HUES48 (cell line): ENCODE data around the gene MRFAP1.

ENCODE experiments used
- H3K27ac ChIP-seq: one replicate; pipeline ENCODE4 v1.7.0; 2013; ENCODE audit warnings: low read depth, low read length, inconsistent platforms
- H3K27me3 ChIP-seq: 2 replicates; pipeline ENCODE4 v1.6.1; 2013; ENCODE audit warnings: mild to moderate bottlenecking, low read length; ENCODE audit not compliant: control insufficient read depth, insufficient read depth
- H3K36me3 ChIP-seq: 2 replicates; pipeline ENCODE4 v1.6.1; 2013; ENCODE audit warnings: low read length; ENCODE audit not compliant: control insufficient read depth, insufficient read depth
- H3K4me1 ChIP-seq: 2 replicates; pipeline ENCODE4 v1.6.1; 2013; ENCODE audit warnings: mild to moderate bottlenecking, low read length; ENCODE audit not compliant: control insufficient read depth, insufficient read depth
- H3K4me3 ChIP-seq: 2 replicates; pipeline ENCODE4 v1.5.1; 2013; ENCODE audit warnings: mild to moderate bottlenecking, low read depth, low read length
- H3K9ac ChIP-seq: 2 replicates; pipeline ENCODE4 v1.6.1; 2013; ENCODE audit warnings: mild to moderate bottlenecking, low read depth, low read length, moderate library complexity
- H3K9me3 ChIP-seq: 2 replicates; pipeline ENCODE4 v1.6.1; 2013; ENCODE audit warnings: low read length; ENCODE audit not compliant: control insufficient read depth, insufficient read depth

Gene MRFAP1

DNA sequence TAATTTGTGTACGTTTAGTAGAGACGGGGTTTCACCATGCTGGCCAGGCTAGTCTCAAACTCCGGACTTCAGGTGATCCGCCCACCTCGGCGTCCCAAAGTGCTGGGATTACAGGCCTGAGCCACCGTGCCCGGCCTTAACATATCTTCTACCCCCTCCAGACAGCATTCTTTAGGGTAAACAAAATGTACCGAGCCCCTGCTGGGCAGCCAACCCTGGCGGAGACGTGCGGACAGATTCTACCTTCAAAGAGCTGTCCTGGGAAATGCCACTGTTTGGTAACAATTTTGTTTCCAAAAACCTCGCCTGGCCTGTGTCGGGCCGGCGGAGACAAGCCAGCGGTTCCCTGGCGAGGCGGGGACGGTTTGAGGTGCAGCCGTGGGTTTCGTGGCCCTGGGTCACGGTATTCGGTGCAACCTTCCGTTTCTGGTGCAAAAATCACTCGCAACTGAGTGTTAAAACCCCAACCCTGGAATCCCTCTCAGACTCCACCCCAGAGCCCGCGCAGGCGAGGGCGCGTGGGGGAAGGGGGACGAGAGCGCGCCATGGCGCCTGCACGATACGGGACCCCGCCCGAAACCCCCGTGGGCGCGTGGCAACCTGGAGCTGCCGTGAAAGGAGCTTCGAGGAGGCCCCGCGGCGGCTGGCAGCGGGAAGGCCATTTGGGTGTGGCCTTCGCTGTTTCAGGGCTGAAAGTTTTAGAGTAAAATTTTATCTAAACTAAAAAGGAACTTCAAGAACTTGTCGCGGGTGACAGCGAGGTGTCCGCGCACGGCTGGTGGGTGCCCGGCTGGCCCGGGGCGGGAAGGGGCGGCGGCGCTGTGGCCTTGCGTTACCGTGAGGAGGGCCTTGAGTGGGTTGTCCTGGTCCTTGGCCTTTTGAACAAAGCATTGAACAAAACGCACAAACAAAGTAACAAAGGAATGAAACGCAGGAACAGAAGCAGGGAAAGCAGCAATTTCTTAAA is 17.0 kb downstream of the MRFAP1 start:
- Histone ChIP-seq H3K27me3 (peaks cover 40% of the 10 kb centered on the region), H3K4me3 (no peak overlapping the region), H3K9me3 (no peaks in the 10 kb centered on the region), H3K27ac (no peak overlapping the region), H3K9ac (no peak overlapping the region), H3K36me3 (no peaks in the 10 kb centered on the region), H3K4me1 (peaks cover 9% of the 10 kb centered on the region; the same call in 1 of the 2 replicates)

DNA sequence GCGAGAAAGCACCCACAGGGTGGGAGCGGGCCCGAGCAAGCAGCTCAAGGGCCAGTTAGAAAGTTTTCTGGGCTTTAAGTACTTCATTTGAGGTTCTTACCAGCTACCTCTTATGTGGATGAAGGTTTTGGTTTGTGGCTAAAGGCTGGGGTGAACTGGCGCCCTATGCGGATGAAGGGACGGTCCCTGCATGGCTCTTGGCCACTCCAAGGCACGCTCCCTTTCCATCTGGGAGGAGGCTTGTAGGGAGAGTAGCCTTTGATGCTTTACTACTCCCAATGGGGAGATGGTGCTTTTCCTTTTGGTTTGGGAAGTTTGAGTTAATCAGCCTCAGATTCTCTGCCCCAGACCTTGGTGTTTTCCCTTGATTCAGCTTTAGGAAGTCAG is 17.7 kb downstream of the MRFAP1 start:
- H3K9me3 ChIP-seq: no peaks in the 10 kb centered on the region
- no peak overlapping the region for H3K27ac ChIP-seq
- peak overlapping the region; percentile 47 for H3K4me3 ChIP-seq
- H3K36me3 ChIP-seq: no peaks in the 10 kb centered on the region
- H3K4me1 ChIP-seq: peaks cover 9% of the 10 kb centered on the region; the same call in 1 of the 2 replicates
- H3K27me3 ChIP-seq: peaks cover 47% of the 10 kb centered on the region
- no peak overlapping the region for H3K9ac ChIP-seq

DNA sequence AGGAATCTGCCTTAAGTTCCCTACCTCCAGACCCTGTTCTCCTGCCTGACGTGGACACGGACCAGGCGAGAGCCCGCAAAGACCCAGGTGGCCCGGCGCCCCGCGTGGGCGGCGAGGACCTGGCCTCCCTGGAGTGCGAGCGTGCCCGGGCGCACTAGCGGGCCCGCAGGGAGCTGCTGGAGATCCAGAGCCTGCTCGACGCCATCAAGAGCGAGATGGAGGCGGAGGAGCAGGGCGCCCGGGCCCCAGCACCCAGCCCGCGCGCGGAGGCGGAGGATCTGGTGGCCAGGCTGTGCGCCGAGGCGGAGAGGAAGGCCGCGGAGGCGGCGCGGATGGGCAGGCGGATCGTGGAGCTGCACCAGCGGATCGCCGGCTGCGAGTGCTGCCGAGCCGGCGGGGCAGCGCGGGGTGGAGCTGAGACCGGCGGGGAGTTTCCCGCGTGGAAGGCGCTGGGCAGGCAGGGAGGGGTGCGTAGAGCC is 18.2 kb downstream of the MRFAP1 start:
- peak overlapping the region; percentile 47 for H3K4me3 ChIP-seq
- peaks cover 9% of the 10 kb centered on the region; the same call in 1 of the 2 replicates for H3K4me1 ChIP-seq
- no peaks in the 10 kb centered on the region for H3K9me3 ChIP-seq
- H3K27me3 ChIP-seq: peaks cover 51% of the 10 kb centered on the region
- no peak overlapping the region for H3K27ac ChIP-seq
- H3K36me3 ChIP-seq: no peaks in the 10 kb centered on the region
- 0 out of 2 replicates have a peak overlapping the region, but pooled peaks have one; percentile 12 for H3K9ac ChIP-seq

DNA sequence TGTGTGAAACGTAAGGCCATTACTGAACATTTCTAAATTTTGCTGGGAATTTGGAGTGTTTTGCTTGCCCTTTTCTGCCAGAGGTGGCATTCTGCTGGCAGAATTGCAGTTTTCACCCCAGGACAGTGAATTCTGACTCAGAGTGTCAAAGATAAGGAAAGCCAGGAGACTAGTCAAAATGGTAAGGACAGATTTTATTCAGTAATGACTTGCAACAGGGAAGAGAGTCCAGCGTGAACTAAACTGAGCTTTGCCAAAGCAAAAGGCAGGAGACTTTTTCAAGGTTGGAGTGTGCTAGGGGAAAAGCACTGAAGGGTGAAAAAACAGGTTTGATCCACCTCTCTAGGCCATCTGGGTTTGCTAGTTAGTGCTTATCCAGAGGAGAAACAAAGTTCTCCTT is 19.4 kb downstream of the MRFAP1 start:
- H3K9ac ChIP-seq: no peak overlapping the region
- no peak overlapping the region for H3K4me3 ChIP-seq
- H3K27ac ChIP-seq: no peak overlapping the region
- H3K27me3 ChIP-seq: peaks cover 60% of the 10 kb centered on the region
- peaks cover 9% of the 10 kb centered on the region; the same call in 1 of the 2 replicates for H3K4me1 ChIP-seq
- H3K9me3 ChIP-seq: no peaks in the 10 kb centered on the region
- H3K36me3 ChIP-seq: no peaks in the 10 kb centered on the region

DNA sequence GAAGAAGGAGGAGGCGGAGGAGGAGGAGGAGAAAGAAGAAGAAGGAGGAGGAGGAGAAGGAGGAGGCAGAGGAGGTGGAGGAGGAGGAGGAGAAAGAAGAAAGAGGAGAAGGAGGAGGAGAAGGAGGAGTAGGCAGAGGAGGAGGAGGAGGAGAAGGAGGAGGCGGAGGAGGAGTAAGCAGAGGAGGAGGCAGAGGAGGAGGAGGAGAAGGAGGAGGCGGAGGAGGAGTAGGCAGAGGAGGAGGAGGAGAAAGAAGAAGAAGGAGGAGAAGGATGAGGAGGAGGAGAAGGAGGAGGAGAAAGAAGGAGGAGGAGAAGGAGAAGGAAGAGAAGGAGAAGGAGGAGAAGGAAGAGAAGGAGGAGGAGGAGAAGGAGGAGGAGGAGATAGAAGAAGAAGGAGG is 19.9 kb downstream of the MRFAP1 start:
- no peak overlapping the region for H3K9ac ChIP-seq
- no peak overlapping the region for H3K4me3 ChIP-seq
- peaks cover 64% of the 10 kb centered on the region for H3K27me3 ChIP-seq
- no peaks in the 10 kb centered on the region for H3K9me3 ChIP-seq
- peaks cover 9% of the 10 kb centered on the region; the same call in 1 of the 2 replicates for H3K4me1 ChIP-seq
- H3K27ac ChIP-seq: no peak overlapping the region
- H3K36me3 ChIP-seq: no peaks in the 10 kb centered on the region

DNA sequence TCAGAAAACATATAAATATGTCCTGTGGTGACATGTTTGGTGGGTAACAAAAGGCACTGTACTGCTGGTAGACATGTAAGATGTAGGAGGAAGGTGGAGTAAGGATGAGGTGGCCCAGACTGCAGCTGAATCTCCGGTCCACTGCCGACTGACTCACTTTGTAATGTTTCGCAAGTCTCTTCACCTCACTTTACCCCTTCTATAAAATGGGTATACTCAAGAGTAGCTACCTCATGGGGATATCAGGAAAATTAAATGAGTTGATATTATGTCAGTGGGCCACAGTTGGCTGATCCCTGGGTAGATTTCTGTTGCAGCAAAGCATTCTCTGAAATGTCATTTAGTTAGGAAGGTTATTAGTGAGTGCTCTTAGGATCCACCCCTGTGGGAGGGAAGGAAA is 22.1 kb downstream of the MRFAP1 start:
- Histone ChIP-seq H3K4me3 (no peak overlapping the region), H3K27me3 (peaks cover 64% of the 10 kb centered on the region), H3K4me1 (peaks cover 9% of the 10 kb centered on the region; the same call in 1 of the 2 replicates), H3K27ac (no peak overlapping the region), H3K36me3 (no peaks in the 10 kb centered on the region), H3K9ac (no peak overlapping the region), H3K9me3 (no peaks in the 10 kb centered on the region)

DNA sequence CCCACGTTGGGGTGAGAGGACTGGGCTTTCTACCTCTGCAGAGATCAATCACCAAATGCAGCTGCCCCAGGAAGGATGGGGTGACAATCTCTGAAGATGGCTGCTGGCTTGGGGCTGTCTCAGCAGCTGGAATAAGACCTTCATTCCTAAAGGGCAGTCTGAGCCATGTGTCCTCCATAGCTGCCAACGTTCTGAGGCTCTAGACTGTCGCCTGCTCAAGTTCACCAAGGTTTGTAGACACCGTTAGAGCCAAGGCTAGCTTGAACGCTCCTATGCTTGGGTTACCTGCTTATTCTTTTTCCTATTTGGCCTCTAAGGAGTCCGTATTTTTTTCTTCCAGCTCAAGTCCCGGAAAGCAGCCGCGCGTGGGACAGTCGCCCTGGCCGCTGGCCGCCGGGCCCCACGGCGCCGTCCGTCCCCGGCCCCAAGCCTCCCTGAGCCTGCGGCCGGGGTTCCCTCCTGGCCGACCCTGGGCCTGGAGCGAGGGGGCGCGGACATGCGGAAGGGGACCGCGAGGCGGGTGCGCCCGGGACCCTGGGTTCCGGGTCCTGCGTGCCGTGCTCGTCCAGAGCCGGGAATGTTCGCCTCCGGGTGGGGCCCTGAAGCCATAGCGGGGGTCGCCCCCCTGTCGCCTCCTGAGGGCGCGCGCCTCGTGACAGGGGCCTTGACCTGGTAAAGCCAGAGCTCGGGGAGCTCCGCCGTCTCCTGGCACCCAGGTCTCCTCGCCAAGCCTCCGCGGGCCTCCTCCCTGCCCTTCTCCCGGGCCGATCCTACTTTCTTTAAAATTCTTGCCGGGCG is 23.3 kb downstream of the MRFAP1 start:
- no peak overlapping the region for H3K9ac ChIP-seq
- H3K4me3 ChIP-seq: peak overlapping the region; percentile 29; the same call in 1 of the 2 replicates
- no peaks in the 10 kb centered on the region for H3K36me3 ChIP-seq
- no peaks in the 10 kb centered on the region for H3K4me1 ChIP-seq
- H3K9me3 ChIP-seq: no peaks in the 10 kb centered on the region
- no peak overlapping the region for H3K27ac ChIP-seq
- peaks cover 56% of the 10 kb centered on the region for H3K27me3 ChIP-seq

DNA sequence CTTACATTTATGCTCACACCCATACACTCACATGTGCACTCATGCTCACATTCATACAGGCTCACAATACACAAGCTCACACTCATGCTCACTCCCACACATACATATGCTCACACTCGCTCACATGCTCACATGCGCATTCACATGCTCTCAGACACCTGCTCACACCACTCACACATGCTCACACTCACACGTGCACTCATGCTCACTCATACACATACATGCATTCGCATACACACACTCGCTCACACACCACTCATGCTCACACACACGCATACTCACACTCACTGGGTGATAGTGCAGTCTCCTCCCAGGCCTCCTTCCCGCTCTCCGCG is 24.8 kb downstream of the MRFAP1 start:
- Histone ChIP-seq H3K27ac (no peak overlapping the region), H3K9me3 (no peaks in the 10 kb centered on the region), H3K9ac (no peak overlapping the region), H3K36me3 (no peaks in the 10 kb centered on the region), H3K4me3 (no peak overlapping the region), H3K27me3 (peaks cover 41% of the 10 kb centered on the region), H3K4me1 (no peaks in the 10 kb centered on the region)

DNA sequence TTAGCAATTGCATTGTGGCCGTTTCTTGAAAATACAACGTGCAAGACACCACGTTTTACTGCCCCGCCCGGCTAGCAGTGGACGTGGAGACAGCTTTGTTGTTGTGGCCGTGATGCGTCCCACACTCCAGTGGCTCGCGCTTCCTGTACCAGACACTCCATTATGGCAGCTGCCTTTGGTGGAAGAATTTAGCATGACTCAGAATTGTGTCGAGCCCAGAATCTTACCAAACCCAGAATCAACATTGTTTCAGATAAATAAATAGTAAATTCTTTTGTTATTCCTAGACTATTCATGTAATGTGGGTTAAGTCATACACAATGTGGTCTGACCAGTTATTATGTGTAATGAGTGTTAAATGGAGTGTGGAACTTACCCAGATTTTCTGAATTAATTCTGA is 27.9 kb downstream of the MRFAP1 start:
- peaks cover 15% of the 10 kb centered on the region for H3K27me3 ChIP-seq
- no peak overlapping the region for H3K27ac ChIP-seq
- no peaks in the 10 kb centered on the region; the same call in 1 of the 2 replicates for H3K36me3 ChIP-seq
- no peak overlapping the region for H3K9ac ChIP-seq
- H3K9me3 ChIP-seq: no peaks in the 10 kb centered on the region
- H3K4me3 ChIP-seq: no peak overlapping the region
- no peaks in the 10 kb centered on the region for H3K4me1 ChIP-seq

DNA sequence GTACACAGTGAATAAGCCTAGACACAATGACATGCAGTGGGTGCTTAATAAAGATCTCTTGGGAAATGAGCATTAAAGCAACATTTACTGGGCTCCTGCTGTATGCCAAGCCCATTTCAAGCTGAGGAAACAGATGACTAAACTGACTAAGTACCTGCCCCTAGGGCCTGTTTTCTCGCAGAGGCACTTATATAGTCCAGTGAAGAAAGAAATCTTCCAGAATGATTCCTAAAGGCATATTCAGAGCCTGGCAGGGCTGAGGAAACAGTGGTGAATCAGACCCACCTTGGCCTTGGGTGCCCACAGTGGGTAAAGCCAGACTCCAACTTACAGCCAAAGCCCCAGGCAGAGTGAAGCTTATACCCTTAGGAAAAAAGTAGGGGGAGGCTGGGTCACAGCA is 31.2 kb downstream of the MRFAP1 start:
- Histone ChIP-seq H3K4me1 (peaks cover 10% of the 10 kb centered on the region), H3K27me3 (no peaks in the 10 kb centered on the region), H3K27ac (no peak overlapping the region), H3K9me3 (no peaks in the 10 kb centered on the region), H3K36me3 (peaks cover 17% of the 10 kb centered on the region), H3K4me3 (no peak overlapping the region), H3K9ac (no peak overlapping the region)

DNA sequence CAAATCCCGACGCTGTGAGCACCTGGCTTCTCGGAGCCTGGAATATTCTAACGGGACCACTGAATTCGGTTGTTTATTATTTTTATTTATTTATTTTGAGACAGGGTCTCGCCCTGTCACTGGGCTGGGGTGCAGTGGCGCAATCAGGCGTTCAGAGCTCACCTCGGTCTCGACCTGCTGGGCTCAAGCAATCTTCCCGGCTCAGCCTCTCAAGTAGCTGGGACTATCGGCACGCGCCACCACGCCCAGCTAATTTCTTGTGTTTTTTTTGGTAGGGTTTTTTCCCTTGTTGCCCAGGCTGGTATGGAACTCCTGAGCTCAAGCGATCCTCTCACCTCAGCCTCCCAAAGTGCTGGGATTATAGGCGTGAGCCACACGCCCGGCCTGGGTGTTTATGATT is 31.6 kb downstream of the MRFAP1 start:
- H3K4me1 ChIP-seq: peaks cover 14% of the 10 kb centered on the region
- no peak overlapping the region for H3K27ac ChIP-seq
- no peaks in the 10 kb centered on the region for H3K9me3 ChIP-seq
- no peak overlapping the region for H3K4me3 ChIP-seq
- peaks cover 22% of the 10 kb centered on the region for H3K36me3 ChIP-seq
- no peak overlapping the region for H3K9ac ChIP-seq
- no peaks in the 10 kb centered on the region for H3K27me3 ChIP-seq
